GM21367 (cell line): Measurements from ENCODE around the gene PBX2.
"Not testable (repeated sequence)": the region's sequence is repeated elsewhere in the genome, so short reads cannot be mapped to it uniquely, and the experiment has no call there.

Source experiments
- ATAC-seq: cut with Tn5 transposase; IDR thresholded peaks from one replicate; pipeline ENCODE4 v1.9.1; 2021; ENCODE audit not compliant: unreplicated experiment

The PBX2 gene

GRCh38 chr6:32187725-32188380 lies 2.1 kb downstream of the PBX2 start:
- not testable (repeated sequence) for ATAC-seq

DNA sequence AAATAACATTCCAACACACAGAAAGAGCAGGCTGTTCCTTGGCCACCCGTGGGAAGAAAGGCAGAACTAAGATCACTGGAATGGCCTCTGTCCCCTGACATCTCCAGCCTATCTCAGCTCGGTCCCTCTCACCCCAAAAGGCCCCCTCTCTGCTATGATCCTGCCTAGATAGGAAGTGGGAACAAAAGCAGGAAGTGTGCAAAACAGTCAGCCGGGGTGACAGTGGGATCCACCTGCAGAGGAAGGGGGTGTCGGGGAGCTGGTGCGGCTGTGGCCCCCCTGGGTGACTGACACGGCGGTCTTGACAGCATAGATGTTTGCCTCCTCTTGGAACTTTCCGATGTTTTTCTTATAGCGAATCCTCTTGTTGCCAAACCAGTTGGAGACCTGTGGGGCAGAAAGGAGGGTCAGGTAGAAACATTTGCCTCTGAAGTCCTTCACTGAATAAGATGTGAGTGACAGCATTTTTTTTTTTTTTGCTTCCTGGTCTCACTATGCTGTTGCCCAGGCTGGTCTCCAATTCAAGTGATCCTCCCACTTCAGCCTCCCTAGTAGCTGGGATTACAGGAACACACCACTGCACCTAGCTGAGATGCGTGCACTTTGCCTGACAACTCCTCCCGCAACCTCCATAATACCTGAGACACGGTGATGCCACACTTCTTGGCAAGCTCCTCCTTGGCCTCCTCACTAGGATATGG lies 2.8 kb downstream of the PBX2 start:
- ATAC-seq, result no peak

DNA sequence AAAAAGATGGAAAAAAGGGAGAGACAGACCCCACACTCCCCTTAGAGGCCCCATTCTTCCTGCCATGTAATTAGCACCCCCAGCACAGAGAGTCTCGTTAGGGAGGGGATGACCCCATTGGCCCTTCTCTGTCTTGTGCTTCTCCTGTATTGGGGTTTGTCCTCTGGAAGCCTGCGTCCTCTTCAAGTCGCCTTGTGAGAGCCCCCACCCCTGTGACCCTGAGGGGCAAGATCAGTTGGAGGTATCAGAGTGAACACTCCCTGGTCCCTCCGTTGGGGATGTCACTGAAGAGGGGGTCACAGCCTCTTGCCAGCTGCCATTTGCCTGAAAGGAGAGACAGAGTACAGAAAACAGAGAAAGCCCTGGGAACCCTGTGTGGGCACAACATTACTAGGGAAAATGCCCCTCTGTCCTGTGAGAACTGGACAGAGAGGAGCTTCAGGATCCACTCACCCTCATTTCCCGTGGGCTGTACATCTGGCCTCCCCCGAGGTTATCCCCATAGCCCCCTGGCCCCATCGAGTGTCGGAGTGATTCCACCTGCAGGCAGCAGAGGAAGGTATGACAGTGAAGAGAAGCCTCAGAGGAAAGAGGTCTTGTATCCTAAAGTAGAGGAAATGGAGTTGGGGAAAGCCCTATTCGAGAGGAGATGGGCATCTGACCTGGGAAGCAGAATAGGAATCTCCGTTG lies 3.7 kb downstream of the PBX2 start:
- not testable (repeated sequence) for ATAC-seq

DNA sequence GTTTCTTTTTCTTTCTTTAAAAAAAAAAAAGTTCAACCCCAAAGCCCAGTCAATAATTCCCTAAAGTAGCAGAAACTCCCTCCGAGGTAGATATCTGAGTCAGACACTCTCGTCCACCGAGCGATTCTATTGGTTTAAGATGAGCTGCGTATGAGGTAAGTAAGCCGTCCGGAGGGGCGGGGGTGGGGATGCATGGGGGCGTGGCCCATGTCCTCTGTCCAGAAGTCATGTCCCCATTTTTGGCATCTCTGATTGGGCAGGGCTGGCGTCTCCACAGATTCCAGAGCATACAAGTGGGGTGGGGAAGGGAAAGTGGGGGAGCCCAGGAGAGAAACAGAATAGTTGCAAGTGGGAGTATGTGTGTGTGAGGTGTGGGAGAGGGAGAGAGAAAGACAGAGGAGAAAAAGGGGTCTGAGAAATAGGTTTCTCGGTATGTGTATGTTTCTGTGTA lies 4.3 kb downstream of the PBX2 start:
- not testable (repeated sequence) for ATAC-seq

- no peak for ATAC-seq
Observed at GRCh38 chr6:32184084-32184640, 5.8 kb downstream of the PBX2 start, which contains the start of gene AGER. AGER (minus strand) TSS chr6:32184253; CDS start chr6:32184222, 31 bp downstream.

DNA sequence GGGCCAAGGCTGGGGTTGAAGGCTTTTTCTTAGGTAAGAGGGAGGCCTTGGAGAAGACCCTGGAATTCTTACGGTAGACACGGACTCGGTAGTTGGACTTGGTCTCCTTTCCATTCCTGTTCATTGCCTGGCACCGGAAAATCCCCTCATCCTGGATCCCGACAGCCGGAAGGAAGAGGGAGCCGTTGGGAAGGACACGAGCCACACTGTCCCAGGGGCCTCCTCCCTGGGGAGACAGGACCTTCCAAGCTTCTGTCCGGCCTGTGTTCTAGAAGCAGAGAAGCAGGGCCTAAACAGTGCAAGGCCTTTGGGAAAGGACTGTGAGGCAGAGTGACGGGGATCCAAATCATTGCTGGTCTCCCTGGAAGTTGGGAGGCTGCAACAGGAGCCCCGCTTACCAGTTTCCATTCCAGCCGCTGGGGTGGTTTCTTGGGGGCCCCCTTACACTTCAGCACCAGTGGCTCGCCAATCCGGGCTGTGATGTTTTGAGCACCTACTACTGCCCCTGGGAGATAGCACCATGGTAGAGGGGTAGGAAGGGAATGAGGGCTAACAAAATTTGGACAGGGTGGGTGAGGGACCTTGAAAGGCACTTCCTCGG lies 6.4 kb downstream of the PBX2 start:
- no peak for ATAC-seq

GRCh38 chr6:32183030-32183429 lies 7.0 kb downstream of the PBX2 start:
- no peak for ATAC-seq

- ATAC-seq, result no peak
Observed at GRCh38 chr6:32182555-32182981, 7.4 kb downstream of the PBX2 start.

GRCh38 chr6:32181915-32182529 lies 8.0 kb downstream of the PBX2 start:
- ATAC-seq, result no peak

- ATAC-seq, result no peak
Observed at GRCh38 chr6:32181148-32181702, 8.8 kb downstream of the PBX2 start.

GRCh38 chr6:32179766-32180405 lies 10.1 kb downstream of the PBX2 start:
- ATAC-seq, result no peak

DNA sequence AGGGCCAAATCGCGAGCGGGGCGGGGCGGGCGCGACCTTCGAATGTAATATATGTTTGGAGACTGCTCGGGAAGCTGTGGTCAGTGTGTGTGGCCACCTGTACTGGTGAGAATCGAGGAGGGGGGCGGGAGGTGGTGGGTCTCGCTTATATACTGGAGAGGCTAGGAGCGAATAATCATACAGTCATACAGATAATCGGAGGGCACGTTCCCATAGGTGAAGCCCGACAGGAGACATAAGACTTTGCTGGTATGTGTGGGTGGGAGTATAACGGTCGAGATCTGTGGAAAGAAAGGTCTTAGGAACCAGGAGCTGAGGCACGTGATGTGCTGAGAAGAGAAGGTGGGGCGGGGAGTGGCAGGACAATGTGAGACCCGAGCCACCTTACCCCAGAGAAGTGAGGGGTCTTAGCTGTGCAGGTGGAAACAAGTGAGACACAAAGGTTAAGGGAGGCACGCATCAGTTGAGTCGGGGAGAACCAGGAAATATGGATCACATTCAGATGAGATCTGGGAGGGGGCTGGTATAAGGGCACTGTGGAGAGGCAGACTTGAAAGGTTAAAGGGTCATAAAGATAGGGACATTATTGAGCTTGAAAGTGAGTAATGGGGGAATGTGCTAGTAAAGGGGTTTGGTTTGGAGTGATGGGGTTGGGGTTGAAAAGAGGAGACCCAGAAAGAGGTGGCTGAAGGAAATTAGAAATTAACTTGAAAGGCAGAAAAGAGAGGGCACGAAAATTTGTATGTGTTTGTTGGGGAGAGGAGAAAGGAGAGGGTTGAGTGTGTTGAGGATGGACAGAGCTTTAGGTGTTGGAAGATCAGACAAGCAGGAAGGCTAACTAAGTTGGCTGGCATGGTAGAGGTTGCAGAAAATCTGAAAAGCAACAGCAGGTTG lies 11.2 kb downstream of the PBX2 start:
- ATAC-seq, result no peak

DNA sequence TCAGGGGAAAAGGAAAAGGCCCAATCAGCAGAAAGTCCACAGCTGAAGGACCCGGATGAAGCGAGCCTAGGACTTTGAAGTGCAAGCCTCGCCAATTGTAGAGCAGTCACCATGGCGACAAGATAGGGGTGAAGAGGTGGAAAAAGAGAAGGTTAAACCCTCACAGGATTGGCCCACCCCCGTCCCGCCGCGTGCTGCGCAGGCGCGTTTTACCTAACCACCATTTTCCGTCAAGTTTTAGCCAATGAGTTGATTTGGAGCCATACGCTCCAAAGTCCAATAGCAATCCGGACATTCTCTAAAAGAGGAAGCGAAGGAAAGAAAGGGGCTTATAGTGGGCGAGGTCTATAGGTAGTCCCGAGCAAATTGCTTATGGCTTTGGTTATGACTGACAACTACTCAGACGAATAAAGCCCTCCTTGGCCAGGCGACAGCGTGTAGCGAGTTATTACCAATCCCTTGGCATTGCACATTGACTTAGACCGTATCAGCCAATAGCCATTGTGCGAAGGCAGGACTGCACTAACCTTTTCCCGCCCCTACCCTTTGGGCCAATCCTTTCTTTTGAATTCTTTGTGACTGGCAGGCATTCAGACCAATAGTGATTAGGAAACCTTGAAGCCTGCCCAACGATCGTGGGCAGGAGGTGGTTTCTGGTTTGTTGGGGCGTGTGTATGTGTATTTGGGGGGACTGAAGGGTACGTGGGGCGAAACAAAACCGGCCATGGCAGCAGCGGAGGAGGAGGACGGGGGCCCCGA lies 12.0 kb downstream of the PBX2 start, which contains the start of gene RNF5:
Gene RNF5, plus strand, starts transcription at position 618 of the 759 bp plus-strand sequence. Its CDS starts 107 bp downstream, at position 725.
- ATAC-seq, result peak; percentile 57

GRCh38 chr6:32177183-32177787 lies 12.7 kb downstream of the PBX2 start:
- peak; percentile 2 for ATAC-seq

DNA sequence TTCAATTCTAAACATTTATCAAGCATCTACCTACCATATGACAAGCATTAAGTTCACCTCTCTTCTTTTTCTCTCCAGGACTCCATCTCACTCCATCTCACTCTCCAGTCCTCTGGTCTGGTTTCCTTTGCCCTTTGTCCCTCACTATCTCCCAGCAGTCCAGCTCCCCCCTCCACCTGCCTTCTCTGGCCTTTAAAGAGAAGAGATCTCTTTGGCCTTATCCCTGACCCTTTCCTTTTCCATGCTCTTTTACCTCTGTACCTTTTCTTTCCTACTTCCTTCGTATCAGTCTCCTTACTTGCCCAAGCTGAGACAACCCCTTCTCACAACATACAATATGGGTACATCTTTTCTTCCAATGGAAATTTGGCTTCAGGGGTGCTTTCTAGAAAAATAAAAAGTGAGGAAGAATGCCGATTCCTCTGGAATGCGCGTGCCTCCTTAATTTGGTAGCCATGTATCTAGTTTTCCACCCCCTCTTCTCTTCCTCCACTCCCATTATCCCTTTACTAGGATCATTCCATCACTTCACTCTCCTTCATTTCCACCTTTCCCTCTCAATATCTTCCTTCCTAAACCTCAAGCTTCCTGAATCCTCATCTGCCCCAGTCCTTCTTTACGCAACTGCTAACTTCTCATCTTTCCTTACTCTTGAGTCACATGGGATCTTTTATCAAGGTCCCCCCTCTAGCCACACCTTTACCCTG lies 13.4 kb downstream of the PBX2 start:
- no peak for ATAC-seq

DNA sequence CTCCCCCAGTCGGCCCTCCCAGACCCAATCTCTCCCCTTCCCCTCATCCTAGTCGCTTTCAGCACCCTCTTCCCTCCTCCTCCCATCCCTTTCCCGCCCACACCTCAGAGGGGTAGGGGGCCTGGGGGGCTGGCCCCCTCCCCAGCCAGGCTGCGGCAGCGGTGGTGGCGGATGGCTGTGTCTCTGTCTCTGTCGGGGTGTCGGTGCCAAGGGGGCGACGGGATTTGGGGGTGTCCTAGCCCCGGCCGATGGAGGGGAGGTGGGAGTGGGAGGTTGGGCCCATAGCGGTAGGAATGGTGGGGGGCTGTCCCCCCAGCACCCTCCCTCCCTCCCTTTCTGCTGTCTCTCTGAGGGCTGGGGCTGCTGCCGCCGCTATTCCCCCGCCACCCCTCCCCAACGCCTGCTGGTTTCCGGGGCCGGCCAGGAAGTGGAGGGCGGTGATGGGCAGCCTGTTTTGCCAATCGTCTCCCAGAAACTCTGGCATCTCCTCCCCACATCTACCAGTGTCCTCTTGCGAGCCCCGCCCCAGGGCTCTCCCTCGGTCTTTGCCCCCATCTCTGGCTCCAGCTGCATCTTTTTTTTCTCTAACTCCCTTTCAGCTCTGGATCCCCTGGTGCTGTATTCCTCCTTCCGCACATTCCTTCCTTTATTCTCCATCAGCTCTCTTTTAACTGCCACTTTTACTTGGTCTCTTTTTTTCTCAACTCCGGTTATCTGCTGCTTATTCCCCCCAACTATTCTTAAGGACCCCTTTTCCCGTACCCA lies 14.1 kb downstream of the PBX2 start, which contains the start of gene AGPAT1:
Gene AGPAT1, minus strand, starts transcription at position 374 of the 765 bp plus-strand sequence. CDS start 4,588 bp downstream, outside the sequence.
- ATAC-seq, result peak; percentile 37
